OCI-LY7 (cell line): ENCODE measurements around the gene FGFBP3.

Experiments used
- EZH2phosphoT487 ChIP-seq: fragments of 200-600 bp; sonication (generic); IDR thresholded peaks from 2 replicates; pipeline ENCODE4 v1.6.1; 2018; ENCODE audit warnings: low read depth, borderline replicate concordance, mild to moderate bottlenecking, mixed run types, antibody characterized with exemption, low read length, moderate library complexity, mixed read lengths
- TF ChIP-seq, protein P1 (sequence below): fragments of 200-600 bp; sonication (generic); conservative IDR thresholded peaks from 2 replicates; pipeline ENCODE4 v1.5.1; 2014; ENCODE audit warnings: mild to moderate bottlenecking, antibody characterized with exemption, low read length, moderate library complexity, mixed read lengths

DNA sequence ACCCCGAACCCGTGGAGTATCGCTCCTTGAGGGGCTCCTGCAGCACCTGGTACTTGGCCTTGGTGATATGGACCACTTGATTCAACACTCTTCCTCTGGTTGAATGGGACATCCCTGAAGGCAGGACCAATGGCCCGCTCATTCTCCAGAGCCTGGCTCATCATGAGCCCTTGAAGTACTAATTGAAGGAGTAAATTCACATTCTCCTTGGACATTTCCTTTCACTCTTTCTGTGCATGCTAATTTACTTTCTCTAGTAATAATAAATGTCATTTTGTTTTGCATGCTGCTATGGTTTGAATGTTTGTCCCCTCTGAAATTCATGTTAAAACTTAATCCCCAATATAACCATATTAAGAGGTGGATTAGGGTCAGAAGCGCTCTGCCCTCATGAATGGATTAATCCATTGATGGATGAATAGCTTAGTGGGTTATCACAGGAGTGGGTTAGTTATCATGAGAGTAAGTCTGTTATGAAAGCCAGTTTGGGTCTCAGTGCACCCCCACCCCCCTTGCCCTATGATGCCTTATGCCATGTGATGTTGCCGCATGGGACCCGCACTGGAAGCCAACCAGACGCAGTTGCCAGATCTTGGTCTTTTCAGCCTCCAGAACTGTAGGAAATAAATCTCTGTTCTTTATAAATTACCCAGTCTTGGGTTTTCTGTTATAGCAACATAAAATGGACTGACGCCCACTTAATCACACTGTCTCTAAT lies 23.8 kb downstream of the FGFBP3 start:
- TF ChIP-seq, protein P1, sequence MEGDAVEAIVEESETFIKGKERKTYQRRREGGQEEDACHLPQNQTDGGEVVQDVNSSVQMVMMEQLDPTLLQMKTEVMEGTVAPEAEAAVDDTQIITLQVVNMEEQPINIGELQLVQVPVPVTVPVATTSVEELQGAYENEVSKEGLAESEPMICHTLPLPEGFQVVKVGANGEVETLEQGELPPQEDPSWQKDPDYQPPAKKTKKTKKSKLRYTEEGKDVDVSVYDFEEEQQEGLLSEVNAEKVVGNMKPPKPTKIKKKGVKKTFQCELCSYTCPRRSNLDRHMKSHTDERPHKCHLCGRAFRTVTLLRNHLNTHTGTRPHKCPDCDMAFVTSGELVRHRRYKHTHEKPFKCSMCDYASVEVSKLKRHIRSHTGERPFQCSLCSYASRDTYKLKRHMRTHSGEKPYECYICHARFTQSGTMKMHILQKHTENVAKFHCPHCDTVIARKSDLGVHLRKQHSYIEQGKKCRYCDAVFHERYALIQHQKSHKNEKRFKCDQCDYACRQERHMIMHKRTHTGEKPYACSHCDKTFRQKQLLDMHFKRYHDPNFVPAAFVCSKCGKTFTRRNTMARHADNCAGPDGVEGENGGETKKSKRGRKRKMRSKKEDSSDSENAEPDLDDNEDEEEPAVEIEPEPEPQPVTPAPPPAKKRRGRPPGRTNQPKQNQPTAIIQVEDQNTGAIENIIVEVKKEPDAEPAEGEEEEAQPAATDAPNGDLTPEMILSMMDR: no peak
- no peak for TF ChIP-seq EZH2phosphoT487
